GM12878 (cell line): ENCODE measurements around the gene ZSCAN26. TPM values are rescaled to one million over a fixed set of nuclear protein-coding genes. Genes with fewer than 3 reads are reported as not detected.
"Not testable (repeated sequence)": the region's sequence is repeated elsewhere in the genome, so short reads cannot be mapped to it uniquely, and the experiment has no call there.

Experiments used
- ATAC-seq: fragments of 200-7000 bp; cut with Tn5 transposase; 3 replicates; pipeline ENCODE4 v1.9.1; 2020; ENCODE audit warnings: mild to moderate bottlenecking, moderate library complexity
- BruUV-seq: library from RNA; stranded (reverse); fragments of 400-500 nt; replicated peaks from 2 replicates; lab custom pipeline; 2021; lab: Mats Ljungman, UMichigan
- CTCF ChIA-PET: fragments of 300-600 bp; sonication (Branson Sonifier 250); formaldehyde crosslinking; extraction: SDS; loops from one replicate; lab custom pipeline; 2021; ENCODE audit warnings: inconsistent platforms; lab: Yijun Ruan, JAX
- POLR2A ChIA-PET: fragments of 350-600 bp; formaldehyde crosslinking; extraction: SDS; loops from one replicate; lab custom pipeline; 2021; ENCODE audit warnings: inconsistent platforms; lab: Charles Lee
- RAD21 ChIA-PET: fragments of 300-600 bp; sonication (Branson Sonifier 250); formaldehyde crosslinking; loops from one replicate; lab custom pipeline; 2023; ENCODE audit warnings: antibody characterized with exemption; ENCODE audit not compliant: unreplicated experiment; lab: Charles Lee
- SMC1A ChIA-PET: fragments of 300-600 bp; sonication (Branson Sonifier 250); formaldehyde crosslinking; loops from one replicate; lab custom pipeline; 2023; ENCODE audit not compliant: unreplicated experiment, uncharacterized antibody; lab: Charles Lee
- DNase-seq: peaks from one replicate; pipeline ENCODE4 v3.0.0-alpha.2; 2011; ENCODE audit warnings: low read depth, low spot score
- FAIRE-seq: peaks from 3 replicates; lab custom pipeline; 2011; peaks lifted over from hg19 to GRCh38; lab: Jason Lieb, UNC
- H2AFZ ChIP-seq: 2 replicates; pipeline ENCODE4 v1.6.0; 2011; ENCODE audit warnings: low read depth, low read length, control low read depth; ENCODE audit not compliant: control insufficient read depth
- H3K27ac ChIP-seq: 2 replicates; pipeline ENCODE4 v1.5.1; 2011; ENCODE audit warnings: control low read depth; ENCODE audit not compliant: control insufficient read depth, insufficient read depth
- H3K27me3 ChIP-seq, 2 experiments: replicated peaks in 1 of 2; 2 replicates each; pipeline versions ENCODE4 v1.6.0 to v1.6.1; 2011; ENCODE audit warnings: low read length in 1 of 2; ENCODE audit not compliant: control insufficient read depth in 2 of 2, insufficient read depth in 2 of 2
- H3K36me3 ChIP-seq, 2 experiments: 2 replicates each; pipeline ENCODE4 v1.5.1; 2011; ENCODE audit warnings: low read length in 1 of 2; ENCODE audit not compliant: control insufficient read depth in 2 of 2, insufficient read depth in 2 of 2
- H3K4me1 ChIP-seq: 2 replicates; pipeline ENCODE4 v1.6.1; 2011; ENCODE audit warnings: mild to moderate bottlenecking, low read length, moderate library complexity, mixed read lengths; ENCODE audit not compliant: control insufficient read depth, insufficient read depth
- H3K4me2 ChIP-seq: 2 replicates; pipeline ENCODE4 v1.6.0; 2011; ENCODE audit warnings: control low read depth; ENCODE audit not compliant: control insufficient read depth, insufficient read depth
- H3K4me3 ChIP-seq: fragments of 200-600 bp; sonication (generic); 2 replicates; pipeline ENCODE4 v1.5.1; 2016
- H3K79me2 ChIP-seq: 2 replicates; pipeline ENCODE4 v1.6.0; 2011; ENCODE audit warnings: low read length; ENCODE audit not compliant: control insufficient read depth, insufficient read depth
- H3K9ac ChIP-seq: 2 replicates; pipeline ENCODE4 v1.8.0; 2011; ENCODE audit warnings: low read length, control low read depth, mixed read lengths; ENCODE audit not compliant: control insufficient read depth, insufficient read depth
- H3K9me3 ChIP-seq: replicated peaks from 3 replicates; pipeline ENCODE4 v1.5.1; 2011; ENCODE audit warnings: mild to moderate bottlenecking, low read length; ENCODE audit not compliant: control insufficient read depth, insufficient read depth
- H4K20me1 ChIP-seq: 2 replicates; pipeline ENCODE4 v1.6.0; 2011; ENCODE audit not compliant: control insufficient read depth, insufficient read depth
- ELK1 ChIP-seq: IDR thresholded peaks from 2 replicates; pipeline ENCODE4 v1.6.1; 2012; ENCODE audit warnings: low read depth, low read length, improper control_type of control experiment
- EP300 ChIP-seq, 2 experiments: fragments of 150-350 bp in 1 of 2; IDR thresholded peaks; 2 replicates each; pipeline ENCODE4 v1.6.1; 2011 to 2012; ENCODE audit warnings: low read depth in 2 of 2, low read length in 2 of 2, borderline replicate concordance in 1 of 2, improper control_type of control experiment in 1 of 2, inconsistent platforms in 1 of 2; ENCODE audit not compliant: control insufficient read depth in 1 of 2
- HDAC2 ChIP-seq: fragments of 200-600 bp; sonication (generic); IDR thresholded peaks from 2 replicates; pipeline ENCODE4 v1.6.1; 2017
- HDAC6 ChIP-seq: fragments of 200-600 bp; sonication (generic); IDR thresholded peaks from one replicate; pipeline ENCODE4 v1.8.0; 2017; ENCODE audit warnings: antibody characterized with exemption; ENCODE audit not compliant: unreplicated experiment
- HDGF ChIP-seq: fragments of 450-650 bp; IDR thresholded peaks from 2 replicates; pipeline ENCODE4 v1.6.1; 2016; ENCODE audit warnings: antibody characterized with exemption
- IRF3 ChIP-seq: fragments of 450-650 bp; IDR thresholded peaks from 2 replicates; pipeline ENCODE4 v1.6.1; 2014; ENCODE audit warnings: mild to moderate bottlenecking
- PML ChIP-seq: IDR thresholded peaks from 2 replicates; pipeline ENCODE4 v1.6.1; 2012; ENCODE audit warnings: low read length, inconsistent platforms
- RAD51 ChIP-seq: fragments of 450-650 bp; IDR thresholded peaks from 2 replicates; pipeline ENCODE4 v1.6.1; 2016; ENCODE audit warnings: moderate library complexity, mild to moderate bottlenecking, inconsistent platforms
- TAF1 ChIP-seq: IDR thresholded peaks from 2 replicates; pipeline ENCODE4 v1.6.1; 2011; ENCODE audit warnings: mild to moderate bottlenecking, low read depth, low read length, borderline replicate concordance
- TCF12 ChIP-seq: IDR thresholded peaks from 2 replicates; pipeline ENCODE4 v1.6.1; 2011; ENCODE audit warnings: low read depth, mild to moderate bottlenecking, low read length
- WRNIP1 ChIP-seq: IDR thresholded peaks from 2 replicates; pipeline ENCODE4 v1.6.1; 2011; ENCODE audit warnings: low read depth, low read length, improper control_type of control experiment, borderline replicate concordance
- ZSCAN29 ChIP-seq: fragments of 450-650 bp; IDR thresholded peaks from 2 replicates; pipeline ENCODE4 v1.6.1; 2017; ENCODE audit warnings: mild to moderate bottlenecking, moderate library complexity
- in situ Hi-C: fragments of 300-500 bp; cut with MboI; formaldehyde crosslinking; loops from 9 replicates; pipeline ENCODE4 v1.14.3; 2018; ENCODE audit warnings: mixed read lengths
- intact Hi-C: fragments of 100-400 bp; cut with micrococcal nuclease; formaldehyde crosslinking; loops from one replicate; pipeline ENCODE4 v1.14.2; 2022; ENCODE audit not compliant: unreplicated experiment
- polyA plus RNA-seq, 11 experiments: library from polyadenylated mRNA; depleted of rRNA in 4 of 11; unstranded in 6 of 11; stranded (reverse) in 5 of 11; fragments of >200 nt; fragmentation: Nextera tagmentation in 4 of 11; fragmentation: Illumina TruSeq in 1 of 11; extraction: Ambion mirVana in 4 of 11; extraction: Trizol in 1 of 11; gene quantifications; 1 replicate in 1 of 11; 2 replicates in 10 of 11; pipeline versions ENCODE4 v1.2.1 to v1.2.3, GENCODE V29; 2011 to 2016; ENCODE audit warnings: inconsistent platforms in 2 of 11, missing spikeins in 2 of 11, low read depth in 1 of 11
- total RNA-seq, 4 experiments: library from RNA; depleted of rRNA in 3 of 4; stranded (reverse); fragments of >200 nt in 3 of 4; fragmentation: Illumina TruSeq in 1 of 4; extraction: Trizol in 1 of 4; gene quantifications; 2 replicates each; pipeline versions ENCODE4 v1.2.1 to v1.2.3, GENCODE V29; 2013 to 2021
- TF ChIP-seq, protein P1 (sequence below): fragments of 450-650 bp; IDR thresholded peaks from 2 replicates; pipeline ENCODE4 v1.6.1; 2017; ENCODE audit warnings: antibody characterized with exemption, mild to moderate bottlenecking, moderate library complexity

Gene ZSCAN26
- total and polyA plus RNA-seq, 10 of the 15 experiments (the other 5 are each of a cell fraction or from before 2014, with no cell fraction given): 4.5 to 13.3 (median 6.5) TPM

DNA sequence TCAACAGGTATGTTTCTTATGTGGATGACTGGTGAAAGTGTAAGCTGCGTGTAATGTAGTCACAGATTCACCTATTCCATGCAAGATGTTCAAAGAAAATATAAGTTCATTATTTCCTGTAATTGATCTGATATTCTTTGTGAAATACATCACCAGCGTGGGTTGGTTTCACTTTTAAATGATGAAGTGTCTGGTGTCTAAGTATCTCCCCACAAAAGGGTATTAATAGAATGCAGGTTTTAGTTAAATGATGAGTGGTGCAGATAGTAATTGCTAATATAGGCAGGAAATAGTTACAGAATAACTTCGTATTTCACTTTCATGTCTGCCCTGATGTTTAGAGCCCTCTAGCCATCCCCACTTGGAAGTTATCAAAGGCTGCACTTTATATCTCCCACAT lies 36.6 kb downstream of the ZSCAN26 start (continued):
- no peak for TF ChIP-seq ELK1
- TF ChIP-seq, protein P1, sequence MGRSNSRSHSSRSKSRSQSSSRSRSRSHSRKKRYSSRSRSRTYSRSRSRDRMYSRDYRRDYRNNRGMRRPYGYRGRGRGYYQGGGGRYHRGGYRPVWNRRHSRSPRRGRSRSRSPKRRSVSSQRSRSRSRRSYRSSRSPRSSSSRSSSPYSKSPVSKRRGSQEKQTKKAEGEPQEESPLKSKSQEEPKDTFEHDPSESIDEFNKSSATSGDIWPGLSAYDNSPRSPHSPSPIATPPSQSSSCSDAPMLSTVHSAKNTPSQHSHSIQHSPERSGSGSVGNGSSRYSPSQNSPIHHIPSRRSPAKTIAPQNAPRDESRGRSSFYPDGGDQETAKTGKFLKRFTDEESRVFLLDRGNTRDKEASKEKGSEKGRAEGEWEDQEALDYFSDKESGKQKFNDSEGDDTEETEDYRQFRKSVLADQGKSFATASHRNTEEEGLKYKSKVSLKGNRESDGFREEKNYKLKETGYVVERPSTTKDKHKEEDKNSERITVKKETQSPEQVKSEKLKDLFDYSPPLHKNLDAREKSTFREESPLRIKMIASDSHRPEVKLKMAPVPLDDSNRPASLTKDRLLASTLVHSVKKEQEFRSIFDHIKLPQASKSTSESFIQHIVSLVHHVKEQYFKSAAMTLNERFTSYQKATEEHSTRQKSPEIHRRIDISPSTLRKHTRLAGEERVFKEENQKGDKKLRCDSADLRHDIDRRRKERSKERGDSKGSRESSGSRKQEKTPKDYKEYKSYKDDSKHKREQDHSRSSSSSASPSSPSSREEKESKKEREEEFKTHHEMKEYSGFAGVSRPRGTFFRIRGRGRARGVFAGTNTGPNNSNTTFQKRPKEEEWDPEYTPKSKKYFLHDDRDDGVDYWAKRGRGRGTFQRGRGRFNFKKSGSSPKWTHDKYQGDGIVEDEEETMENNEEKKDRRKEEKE: no peak
- no peak for TF ChIP-seq IRF3
- no peak for TF ChIP-seq TAF1
- TF ChIP-seq WRNIP1: no peak
- TF ChIP-seq TCF12: no peak
- TF ChIP-seq ZSCAN29: no peak
- TF ChIP-seq EP300 (IDR thresholded peaks at IDR 0.05; ENCODE audit: borderline replicate concordance in 1 of 2, control insufficient read depth in 1 of 2, low read depth in 2 of 2, low read length in 2 of 2): no peak
- no peak for TF ChIP-seq HDAC2
- no peak for TF ChIP-seq HDGF
- no peak for TF ChIP-seq PML
- no peak for TF ChIP-seq HDAC6
- no peak for TF ChIP-seq RAD51

GRCh38 chr6:28306363-28306762 lies 39.4 kb downstream of the ZSCAN26 start:
- FAIRE-seq, BruUV-seq, H3K4me3 ChIP-seq: not testable (repeated sequence)

More at GRCh38 chr6:28306363-28306762, 39.4 kb downstream of the ZSCAN26 start:
- CTCF ChIA-PET, H3K27ac ChIP-seq, H3K9me3 ChIP-seq, intact Hi-C loops, H4K20me1 ChIP-seq, H3K27me3 ChIP-seq, H3K79me2 ChIP-seq, H3K4me2 ChIP-seq, H3K9ac ChIP-seq, SMC1A ChIA-PET, H3K36me3 ChIP-seq, POLR2A ChIA-PET, DNase-seq, in situ Hi-C loops, RAD21 ChIA-PET, H2AFZ ChIP-seq, ATAC-seq: not testable (repeated sequence)
- peaks cover 11% of the 10 kb centered on the region for H3K4me1 ChIP-seq
